SU-DHL-6 (cell line): ENCODE results near the gene BRMS1L.

ENCODE experiments used
- H2AFZ ChIP-seq: fragments of 200-600 bp; sonication (generic); 2 replicates; pipeline ENCODE4 v1.6.1; 2014; ENCODE audit warnings: low read depth, mild to moderate bottlenecking, moderate library complexity, mixed read lengths, antibody characterized with exemption, low read length; ENCODE audit not compliant: severe bottlenecking
- H3F3A ChIP-seq: fragments of 200-600 bp; shearing (Covaris generic); 2 replicates; pipeline ENCODE4 v1.6.0; 2016; ENCODE audit warnings: antibody characterized with exemption, mild to moderate bottlenecking; ENCODE audit not compliant: insufficient read depth
- H3K27ac ChIP-seq: fragments of 200-600 bp; sonication (generic); 2 replicates; pipeline ENCODE4 v1.5.1; 2016; ENCODE audit warnings: low read depth, mild to moderate bottlenecking, low read length, moderate library complexity, mixed read lengths
- H3K27me3 ChIP-seq: fragments of 200-600 bp; sonication (generic), shearing (Covaris generic); 2 replicates; pipeline ENCODE4 v1.6.0; 2014; ENCODE audit warnings: mild to moderate bottlenecking, low read length
- H3K36me3 ChIP-seq: fragments of 200-600 bp; sonication (generic); 2 replicates; pipeline ENCODE4 v1.6.1; 2014; ENCODE audit warnings: mild to moderate bottlenecking, low read length, mixed read lengths
- H3K4me2 ChIP-seq: fragments of 300-600, 200-600 bp; shearing (Covaris generic), sonication (generic); 2 replicates; pipeline ENCODE4 v1.6.0; 2014; ENCODE audit warnings: low read length, low read depth, mild to moderate bottlenecking; ENCODE audit not compliant: poor library complexity, severe bottlenecking
- H3K4me3 ChIP-seq: fragments of 200-600 bp; sonication (generic); 2 replicates; pipeline ENCODE4 v1.5.1; 2014; ENCODE audit warnings: antibody characterized with exemption, low read length, mild to moderate bottlenecking, mixed read lengths; ENCODE audit not compliant: insufficient read depth, poor library complexity, severe bottlenecking
- H3K79me2 ChIP-seq: fragments of 200-600 bp; sonication (generic); 2 replicates; pipeline ENCODE4 v1.6.1; 2014; ENCODE audit warnings: mild to moderate bottlenecking, low read length, moderate library complexity; ENCODE audit not compliant: insufficient read depth
- H3K9ac ChIP-seq: fragments of 200-600 bp; sonication (generic); 2 replicates; pipeline ENCODE4 v1.7.0; 2014; ENCODE audit warnings: mild to moderate bottlenecking, low read length
- H3K9me2 ChIP-seq: fragments of 200-600 bp; sonication (generic); replicated peaks from 2 replicates; pipeline ENCODE4 v1.6.1; 2014; ENCODE audit warnings: low read length; ENCODE audit not compliant: insufficient read depth
- H3K9me3 ChIP-seq: fragments of 200-600 bp; sonication (generic); 2 replicates; pipeline ENCODE4 v1.6.1; 2014; ENCODE audit warnings: low read length, mixed read lengths; ENCODE audit not compliant: insufficient read depth
- H4K20me1 ChIP-seq: fragments of 200-600 bp; sonication (generic); 2 replicates; pipeline ENCODE4 v1.6.1; 2014; ENCODE audit warnings: low read depth, mild to moderate bottlenecking, antibody characterized with exemption, low read length, moderate library complexity, mixed read lengths
- CTCF ChIP-seq: fragments of 200-600 bp; sonication (generic); IDR thresholded peaks from one replicate; pipeline ENCODE4 v1.5.1; 2017; ENCODE audit warnings: antibody characterized with exemption, mild to moderate bottlenecking, low read length, moderate library complexity; ENCODE audit not compliant: insufficient read depth, poor library complexity, severe bottlenecking
- EZH2phosphoT487 ChIP-seq: fragments of 200-600 bp; sonication (generic), shearing (Covaris generic); conservative IDR thresholded peaks from 2 replicates; pipeline ENCODE4 v1.6.1; 2018; ENCODE audit warnings: mild to moderate bottlenecking, antibody characterized with exemption, low read length, moderate library complexity, mixed read lengths

BRMS1L gene

GRCh38 chr14:35783699-35784098, 42.4 kb upstream of the BRMS1L start:
- Histone ChIP-seq H2AFZ (no peak overlapping the region), H3K9ac (no peak overlapping the region), H3K79me2 (no peaks in the 10 kb centered on the region), H3K9me2 (no peaks in the 10 kb centered on the region), H3K27me3 (no peaks in the 10 kb centered on the region), H3K9me3 (no peaks in the 10 kb centered on the region), H3K4me3 (no peak overlapping the region), H4K20me1 (no peaks in the 10 kb centered on the region; the same call in 1 of the 2 replicates), H3K36me3 (no peaks in the 10 kb centered on the region), H3K27ac (no peak overlapping the region), H3K4me2 (no peak overlapping the region), H3F3A (no peaks in the 10 kb centered on the region)
- TF ChIP-seq CTCF (no peak), EZH2phosphoT487 (no peak)

- TF ChIP-seq CTCF (no peak), EZH2phosphoT487 (no peak)
Observed at GRCh38 chr14:35786856-35787255, 39.3 kb upstream of the BRMS1L start.

GRCh38 chr14:35789651-35790050, 36.5 kb upstream of the BRMS1L start:
- Histone ChIP-seq H3K27ac (no peak overlapping the region), H3K36me3 (no peaks in the 10 kb centered on the region), H2AFZ (no peak overlapping the region), H4K20me1 (no peaks in the 10 kb centered on the region), H3K4me2 (no peak overlapping the region), H3K9ac (no peak overlapping the region), H3K79me2 (no peaks in the 10 kb centered on the region), H3K4me3 (no peak overlapping the region), H3K9me3 (no peaks in the 10 kb centered on the region), H3K9me2 (no peaks in the 10 kb centered on the region), H3K27me3 (no peaks in the 10 kb centered on the region), H3F3A (no peaks in the 10 kb centered on the region)
- TF ChIP-seq EZH2phosphoT487 (no peak), CTCF (no peak)

More at GRCh38 chr14:35786856-35787255, 39.3 kb upstream of the BRMS1L start:
- Histone ChIP-seq H4K20me1 (no peaks in the 10 kb centered on the region), H3K36me3 (no peaks in the 10 kb centered on the region), H3K27ac (no peak overlapping the region), H3K9ac (no peak overlapping the region), H3K79me2 (no peaks in the 10 kb centered on the region), H3K9me2 (no peaks in the 10 kb centered on the region), H3K4me2 (no peak overlapping the region), H3K4me3 (no peak overlapping the region), H3F3A (no peaks in the 10 kb centered on the region), H3K9me3 (no peaks in the 10 kb centered on the region), H2AFZ (no peak overlapping the region), H3K27me3 (no peaks in the 10 kb centered on the region)
